ENCODE results near the gene OAS2.

DNA sequence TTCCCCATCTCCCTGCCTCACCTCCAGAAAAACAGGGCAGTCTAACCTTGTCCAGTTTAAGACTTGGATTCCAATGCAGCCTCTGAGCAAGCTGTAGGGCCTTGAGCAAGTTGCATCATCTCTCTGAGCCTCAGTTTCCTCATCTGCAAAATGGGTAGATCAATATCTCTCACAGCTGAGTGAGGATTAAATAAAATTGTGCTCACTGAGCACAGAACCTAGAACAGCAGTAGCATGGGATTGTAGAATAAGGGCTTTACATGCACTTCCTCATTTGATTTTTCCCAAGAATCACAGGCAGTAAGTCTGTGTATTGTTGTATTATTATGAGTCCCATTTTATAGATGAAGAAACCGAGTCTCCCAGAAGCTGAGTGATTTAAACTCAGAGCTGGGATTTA is 80.2 kb downstream of the OAS2 start:
- TF ChIP-seq, protein P1, sequence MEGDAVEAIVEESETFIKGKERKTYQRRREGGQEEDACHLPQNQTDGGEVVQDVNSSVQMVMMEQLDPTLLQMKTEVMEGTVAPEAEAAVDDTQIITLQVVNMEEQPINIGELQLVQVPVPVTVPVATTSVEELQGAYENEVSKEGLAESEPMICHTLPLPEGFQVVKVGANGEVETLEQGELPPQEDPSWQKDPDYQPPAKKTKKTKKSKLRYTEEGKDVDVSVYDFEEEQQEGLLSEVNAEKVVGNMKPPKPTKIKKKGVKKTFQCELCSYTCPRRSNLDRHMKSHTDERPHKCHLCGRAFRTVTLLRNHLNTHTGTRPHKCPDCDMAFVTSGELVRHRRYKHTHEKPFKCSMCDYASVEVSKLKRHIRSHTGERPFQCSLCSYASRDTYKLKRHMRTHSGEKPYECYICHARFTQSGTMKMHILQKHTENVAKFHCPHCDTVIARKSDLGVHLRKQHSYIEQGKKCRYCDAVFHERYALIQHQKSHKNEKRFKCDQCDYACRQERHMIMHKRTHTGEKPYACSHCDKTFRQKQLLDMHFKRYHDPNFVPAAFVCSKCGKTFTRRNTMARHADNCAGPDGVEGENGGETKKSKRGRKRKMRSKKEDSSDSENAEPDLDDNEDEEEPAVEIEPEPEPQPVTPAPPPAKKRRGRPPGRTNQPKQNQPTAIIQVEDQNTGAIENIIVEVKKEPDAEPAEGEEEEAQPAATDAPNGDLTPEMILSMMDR (IDR thresholded peaks at IDR 0.05) = no peak
- no peak for TF ChIP-seq POLR2A (IDR thresholded peaks at IDR 0.05)

All from body of pancreas (tissue), 4 donors.